ENCODE results near the gene ALPK1.

The ALPK1 gene

DNA sequence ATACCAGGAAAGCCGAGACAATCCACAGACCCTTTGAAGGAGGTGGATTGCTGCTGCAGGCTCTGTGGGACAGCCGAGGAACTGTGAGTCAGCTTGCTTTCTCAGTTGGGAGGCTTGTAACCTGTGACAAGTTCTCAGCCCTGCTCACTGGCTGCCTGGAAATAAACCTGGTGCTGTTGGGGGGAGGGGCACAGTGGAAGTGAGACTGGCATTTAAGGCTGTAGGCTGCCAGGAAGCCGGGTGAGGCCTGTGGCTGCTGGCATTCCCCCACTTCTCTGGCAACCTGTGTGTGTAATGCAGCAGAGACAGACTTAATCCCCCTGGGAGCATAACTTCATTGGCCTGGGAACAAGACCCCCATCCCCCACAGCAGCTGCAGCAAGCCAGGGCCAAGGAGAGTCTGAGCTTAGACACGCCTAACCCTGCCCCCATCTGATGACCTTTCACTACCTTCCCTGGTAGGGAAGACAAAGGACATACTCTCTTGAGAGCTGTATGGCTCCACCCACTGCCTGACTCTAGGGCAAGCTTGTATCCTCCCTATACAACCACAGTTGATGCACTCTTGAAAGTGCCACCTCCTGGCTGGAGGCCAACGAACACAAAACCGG, 64.1 kb downstream of the ALPK1 start:
- TF ChIP-seq, protein P1, sequence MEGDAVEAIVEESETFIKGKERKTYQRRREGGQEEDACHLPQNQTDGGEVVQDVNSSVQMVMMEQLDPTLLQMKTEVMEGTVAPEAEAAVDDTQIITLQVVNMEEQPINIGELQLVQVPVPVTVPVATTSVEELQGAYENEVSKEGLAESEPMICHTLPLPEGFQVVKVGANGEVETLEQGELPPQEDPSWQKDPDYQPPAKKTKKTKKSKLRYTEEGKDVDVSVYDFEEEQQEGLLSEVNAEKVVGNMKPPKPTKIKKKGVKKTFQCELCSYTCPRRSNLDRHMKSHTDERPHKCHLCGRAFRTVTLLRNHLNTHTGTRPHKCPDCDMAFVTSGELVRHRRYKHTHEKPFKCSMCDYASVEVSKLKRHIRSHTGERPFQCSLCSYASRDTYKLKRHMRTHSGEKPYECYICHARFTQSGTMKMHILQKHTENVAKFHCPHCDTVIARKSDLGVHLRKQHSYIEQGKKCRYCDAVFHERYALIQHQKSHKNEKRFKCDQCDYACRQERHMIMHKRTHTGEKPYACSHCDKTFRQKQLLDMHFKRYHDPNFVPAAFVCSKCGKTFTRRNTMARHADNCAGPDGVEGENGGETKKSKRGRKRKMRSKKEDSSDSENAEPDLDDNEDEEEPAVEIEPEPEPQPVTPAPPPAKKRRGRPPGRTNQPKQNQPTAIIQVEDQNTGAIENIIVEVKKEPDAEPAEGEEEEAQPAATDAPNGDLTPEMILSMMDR (IDR thresholded peaks at IDR 0.05; ENCODE audit: borderline replicate concordance, insufficient read depth, low read depth, low read length) = no peak
- H3K4me3 ChIP-seq (ENCODE audit: low read depth, low read length) = no peak overlapping the region

DNA sequence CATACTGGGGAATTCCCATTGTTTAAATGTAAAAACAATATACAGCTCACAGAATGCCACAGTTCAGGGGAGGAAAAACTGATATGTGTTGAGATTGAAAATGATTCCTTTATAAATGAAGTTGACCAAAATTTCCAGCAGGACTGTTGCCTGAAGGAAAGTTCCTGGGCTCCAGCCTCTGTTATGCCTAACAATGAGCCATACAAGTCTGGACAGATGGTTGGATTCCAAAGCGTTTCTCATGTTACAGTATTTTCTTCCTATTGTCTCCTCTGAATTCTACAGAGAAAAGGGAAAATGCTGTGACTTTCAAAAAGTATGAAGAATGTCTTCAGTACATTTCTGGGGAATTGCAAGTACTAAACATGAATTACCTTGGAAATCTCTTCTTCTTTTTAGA, 73.3 kb downstream of the ALPK1 start:
- no peak overlapping the region for H3K4me3 ChIP-seq (ENCODE audit: low read depth, low read length)
- TF ChIP-seq, protein P1 (IDR thresholded peaks at IDR 0.05; ENCODE audit: borderline replicate concordance, insufficient read depth, low read depth, low read length) = no peak

DNA sequence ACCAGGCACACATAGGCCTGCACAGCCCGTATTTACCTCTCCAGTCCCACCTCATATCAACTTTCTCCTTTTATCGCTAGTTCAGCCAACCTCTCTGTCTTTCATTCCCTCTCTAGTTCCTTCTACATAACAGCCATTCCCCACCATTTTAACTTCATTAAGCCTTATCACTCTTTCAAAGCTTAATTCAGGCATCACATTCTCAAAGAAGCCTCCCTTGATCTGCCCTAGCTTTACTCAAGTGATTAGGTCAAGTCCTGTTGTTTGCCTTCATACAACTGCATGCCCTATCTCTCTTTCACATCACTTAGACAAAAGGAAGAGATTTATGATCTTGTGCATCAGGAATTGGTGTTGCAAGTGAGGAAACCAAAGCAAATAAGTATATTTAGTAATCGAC, 74.2 kb downstream of the ALPK1 start:
- TF ChIP-seq, protein P1 (IDR thresholded peaks at IDR 0.05; ENCODE audit: borderline replicate concordance, insufficient read depth, low read depth, low read length) = no peak
- no peak overlapping the region for H3K4me3 ChIP-seq (ENCODE audit: low read depth, low read length)

DNA sequence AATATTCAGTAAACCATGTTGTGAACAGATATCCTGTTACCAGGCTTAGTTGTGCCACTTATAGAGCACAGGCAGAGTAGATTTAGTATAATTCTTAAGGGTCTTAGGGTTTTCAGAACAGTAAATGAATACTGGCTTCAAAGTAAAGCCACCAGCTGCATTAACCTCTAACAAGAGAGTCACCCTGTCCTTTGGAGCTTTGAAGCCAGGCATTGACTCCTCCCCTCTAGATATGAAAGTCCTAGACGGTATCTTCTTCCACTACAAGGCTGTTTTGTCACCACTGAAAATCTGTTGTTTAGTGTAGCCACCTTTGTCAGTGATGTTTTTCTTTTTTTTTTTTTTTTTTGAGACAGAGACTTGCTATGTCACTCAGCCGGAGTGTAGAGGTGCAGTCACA, 77.7 kb downstream of the ALPK1 start:
- TF ChIP-seq, protein P1 (IDR thresholded peaks at IDR 0.05; ENCODE audit: borderline replicate concordance, insufficient read depth, low read depth, low read length) = no peak
- H3K4me3 ChIP-seq (ENCODE audit: low read depth, low read length) = no peak overlapping the region

DNA sequence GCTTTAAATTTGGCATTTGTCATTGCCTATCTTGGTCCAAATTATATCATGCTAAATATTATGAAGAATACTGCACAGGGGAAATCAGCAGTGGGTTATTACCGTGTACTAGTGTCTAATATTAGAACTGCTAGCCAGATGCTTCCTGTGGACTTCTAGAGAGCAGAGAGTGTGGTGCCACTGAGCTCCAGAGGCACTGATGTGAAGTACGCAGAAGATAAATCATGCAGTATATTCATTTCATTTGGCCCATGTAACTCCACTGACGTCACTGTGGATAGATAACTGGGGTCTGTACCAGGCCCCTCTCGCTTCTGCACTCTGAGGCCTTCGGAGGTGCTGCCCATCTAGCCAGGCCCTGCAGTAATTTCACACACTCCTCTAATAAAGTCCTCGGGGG, 80.0 kb downstream of the ALPK1 start:
- H3K4me3 ChIP-seq (ENCODE audit: low read depth, low read length) = no peak overlapping the region
- TF ChIP-seq, protein P1 (IDR thresholded peaks at IDR 0.05; ENCODE audit: borderline replicate concordance, insufficient read depth, low read depth, low read length) = no peak

DNA sequence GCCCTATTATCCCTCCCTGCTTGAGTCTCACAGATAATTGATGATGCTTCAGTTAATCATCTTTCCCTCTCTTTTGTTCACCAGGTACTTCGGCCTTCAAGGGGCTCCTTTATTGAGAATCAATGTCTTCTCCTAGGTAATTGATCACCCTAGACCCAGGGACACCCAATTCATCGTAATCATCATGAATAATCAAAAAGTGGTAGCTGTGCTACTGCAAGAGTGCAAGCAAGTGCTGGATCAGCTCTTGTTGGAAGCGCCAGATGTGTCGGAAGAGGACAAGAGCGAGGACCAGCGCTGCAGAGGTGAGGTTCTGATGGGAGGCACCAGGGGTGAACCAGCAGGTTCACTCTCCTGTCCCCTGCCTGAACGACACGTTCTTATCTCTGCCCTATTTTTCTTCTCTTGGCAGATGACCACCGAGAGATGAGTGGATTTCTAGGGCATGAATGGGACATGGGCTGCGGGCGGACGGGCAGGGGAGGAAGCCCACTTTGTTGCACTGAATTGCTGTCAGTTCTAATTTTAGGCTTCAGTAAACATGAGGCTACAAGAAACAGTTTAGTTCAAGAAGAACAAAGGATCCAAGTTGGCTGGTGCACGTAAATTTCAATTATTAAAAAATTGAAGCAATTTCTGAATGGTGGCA, 80.5 kb downstream of the ALPK1 start:
- H3K4me3 ChIP-seq (ENCODE audit: low read depth, low read length) = no peak overlapping the region
- TF ChIP-seq, protein P1 (IDR thresholded peaks at IDR 0.05; ENCODE audit: borderline replicate concordance, insufficient read depth, low read depth, low read length) = no peak

DNA sequence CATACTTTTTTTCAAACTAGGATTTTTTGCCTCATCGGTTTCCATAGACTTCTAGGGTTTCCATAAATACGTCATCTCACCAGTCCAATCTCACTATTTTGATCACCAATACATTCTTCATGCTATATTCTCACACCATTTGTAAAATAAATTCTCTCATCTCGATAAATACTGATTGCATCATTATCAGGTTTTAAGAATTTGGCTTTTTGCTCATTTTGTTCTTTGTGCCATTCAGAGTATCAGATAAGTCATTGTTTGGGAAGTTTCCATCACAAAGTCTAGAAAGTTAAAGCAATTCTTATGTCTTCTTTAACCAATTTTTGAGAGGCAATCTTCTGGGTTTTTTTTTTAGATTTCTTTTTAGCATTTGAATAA, 81.1 kb downstream of the ALPK1 start:
- H3K4me3 ChIP-seq (ENCODE audit: low read depth, low read length) = no peak overlapping the region
- TF ChIP-seq, protein P1 (IDR thresholded peaks at IDR 0.05; ENCODE audit: borderline replicate concordance, insufficient read depth, low read depth, low read length) = no peak

All from GM12875 (cell line).